HepG2 (cell line): ENCODE data around the gene B4GALT7. TPM values are rescaled to one million over a fixed set of nuclear protein-coding genes. Genes with fewer than 3 reads are reported as not detected.
A peak's percentile ranks its signal among the peaks of the same experiment; 100 is the strongest.

Experiments
- ATAC-seq: fragments of 200-7000 bp; cut with Tn5 transposase; 3 replicates; pipeline ENCODE4 v1.9.1; 2020; ENCODE audit warnings: mild to moderate bottlenecking, moderate library complexity
- BruUV-seq: library from RNA; stranded (reverse); fragments of 400-500 nt; replicated peaks from 2 replicates; lab custom pipeline; 2021; lab: Mats Ljungman, UMichigan
- CTCF ChIA-PET: fragments of 300-600 bp; formaldehyde crosslinking; extraction: SDS; loops from one replicate; lab custom pipeline; 2021; ENCODE audit warnings: low total read pairs, inconsistent platforms, low intra/inter-chr PET ratio; lab: Yijun Ruan, JAX
- POLR2A ChIA-PET: fragments of 350-600 bp; sonication (Branson Sonifier 250); formaldehyde crosslinking; loops from one replicate; lab custom pipeline; 2020; ENCODE audit warnings: antibody characterized with exemption, inconsistent platforms; lab: Yijun Ruan, JAX
- DNase-seq: peaks from one replicate; pipeline ENCODE4 v3.0.0-alpha.2; 2015; ENCODE audit warnings: low spot score
- FAIRE-seq: peaks from 3 replicates; lab custom pipeline; 2011; peaks lifted over from hg19 to GRCh38; lab: Jason Lieb, UNC
- H2AFZ ChIP-seq: one replicate; pipeline ENCODE4 v1.6.1; 2011; ENCODE audit warnings: low read length, inconsistent platforms
- H3K27ac ChIP-seq: fragments of 300-600 bp; 3 replicates; pipeline ENCODE4 v1.8.0; 2011; ENCODE audit warnings: mixed run types, mild to moderate bottlenecking, mixed read lengths, low read length, inconsistent platforms; ENCODE audit not compliant: insufficient read depth; ENCODE audit errors: extremely low read length
- H3K27me3 ChIP-seq, 2 experiments: fragments of 200-600 bp in 1 of 2; 2 replicates in 1 of 2; 3 replicates in 1 of 2; pipeline versions ENCODE4 v1.6.0 to v1.8.0; 2011; ENCODE audit warnings: low read length in 2 of 2, mild to moderate bottlenecking in 2 of 2, moderate library complexity in 2 of 2, inconsistent platforms in 1 of 2; ENCODE audit not compliant: insufficient read depth in 2 of 2, control insufficient read depth in 1 of 2
- H3K36me3 ChIP-seq, 2 experiments: fragments of 200-600 bp in 1 of 2; replicated peaks in 1 of 2; 2 replicates in 1 of 2; 3 replicates in 1 of 2; pipeline versions ENCODE4 v1.5.1 to v1.8.0; 2011; ENCODE audit warnings: low read length in 2 of 2, inconsistent platforms in 1 of 2; ENCODE audit not compliant: insufficient read depth in 2 of 2, control insufficient read depth in 1 of 2
- H3K4me1 ChIP-seq: 2 replicates; pipeline ENCODE4 v1.5.1; 2012; ENCODE audit warnings: low read length, inconsistent platforms; ENCODE audit not compliant: insufficient read depth
- H3K4me2 ChIP-seq: 2 replicates; pipeline ENCODE4 v1.6.0; 2011; ENCODE audit warnings: low read depth, low read length, inconsistent platforms
- H3K4me3 ChIP-seq, 3 experiments: fragments of 200-600 bp in 1 of 3; sonication (generic), shearing (Covaris generic) in 1 of 3; replicated peaks in 1 of 3; 2 replicates each; pipeline ENCODE4 v1.5.1; 2011 to 2016; ENCODE audit warnings: low read length in 3 of 3, inconsistent platforms in 2 of 3, low read depth in 2 of 3, mild to moderate bottlenecking in 2 of 3, control low read depth in 1 of 3, mixed read lengths in 1 of 3; ENCODE audit not compliant: insufficient read depth in 1 of 3
- H3K79me2 ChIP-seq: one replicate; pipeline ENCODE4 v1.6.1; 2011; ENCODE audit warnings: low read length, inconsistent platforms; ENCODE audit not compliant: insufficient read depth
- H3K9ac ChIP-seq: 2 replicates; pipeline ENCODE4 v1.6.0; 2011; ENCODE audit warnings: mild to moderate bottlenecking, low read depth, low read length, inconsistent platforms; ENCODE audit not compliant: insufficient read depth
- H3K9me3 ChIP-seq: 2 replicates; pipeline ENCODE4 v1.5.1; 2012; ENCODE audit warnings: mild to moderate bottlenecking, low read length
- H4K20me1 ChIP-seq: 2 replicates; pipeline ENCODE4 v1.6.0; 2011; ENCODE audit warnings: inconsistent platforms, mild to moderate bottlenecking, low read length, moderate library complexity; ENCODE audit not compliant: insufficient read depth
- AKAP8 ChIP-seq: sonication (generic); formaldehyde crosslinking; IDR thresholded peaks from 2 replicates; pipeline ENCODE4 v1.5.1; 2020; ENCODE audit warnings: mild to moderate bottlenecking, missing genetic modification reagents
- ATF7-NPFF ChIP-seq: sonication (generic); formaldehyde crosslinking; IDR thresholded peaks from 2 replicates; pipeline ENCODE4 v1.8.1; 2023; ENCODE audit warnings: mild to moderate bottlenecking, low read depth, missing genetic modification reagents, moderate library complexity
- BRF2 ChIP-seq: sonication (generic); formaldehyde crosslinking; IDR thresholded peaks from 2 replicates; pipeline ENCODE4 v1.8.1; 2022; ENCODE audit warnings: mild to moderate bottlenecking, missing genetic modification reagents
- ELF3 ChIP-seq: IDR thresholded peaks from 2 replicates; pipeline ENCODE4 v1.6.1; 2016; ENCODE audit warnings: missing genetic modification reagents, missing compliant biosample characterization
- FOXJ3 ChIP-seq: sonication (generic); formaldehyde crosslinking; IDR thresholded peaks from 2 replicates; pipeline ENCODE4 v1.4.0; 2020; ENCODE audit warnings: missing genetic modification reagents, mild to moderate bottlenecking, borderline replicate concordance
- MAFK ChIP-seq, 2 experiments: IDR thresholded peaks in 1 of 2; conservative IDR thresholded peaks in 1 of 2; 2 replicates each; pipeline ENCODE4 v1.6.1; 2011; ENCODE audit warnings: improper control_type of control experiment in 2 of 2, low read length in 2 of 2
- NCOA2 ChIP-seq: sonication (generic); formaldehyde crosslinking; IDR thresholded peaks from 2 replicates; pipeline ENCODE4 v1.8.0; 2022; ENCODE audit warnings: inconsistent platforms
- PAWR ChIP-seq: sonication (generic); formaldehyde crosslinking; IDR thresholded peaks from 2 replicates; pipeline ENCODE4 v1.4.0; 2020; ENCODE audit warnings: missing genetic modification reagents, mild to moderate bottlenecking, borderline replicate concordance
- SNRNP70 ChIP-seq: fragments of 200-400 bp; formaldehyde crosslinking; IDR thresholded peaks from 2 replicates; pipeline ENCODE4 v1.6.1; 2017; ENCODE audit warnings: mild to moderate bottlenecking, low read depth, low read length, moderate library complexity
- SOX13 ChIP-seq, 3 experiments: fragments of 450-650 bp in 1 of 3; sonication (generic) in 1 of 3; formaldehyde crosslinking in 1 of 3; IDR thresholded peaks in 2 of 3; conservative IDR thresholded peaks in 1 of 3; 2 replicates each; pipeline versions ENCODE4 v1.5.0 to v1.6.1; 2016 to 2020; ENCODE audit warnings: antibody characterized with exemption in 1 of 3, mild to moderate bottlenecking in 1 of 3, missing compliant biosample characterization in 1 of 3, missing genetic modification reagents in 1 of 3, moderate library complexity in 1 of 3
- TAF15 ChIP-seq: fragments of 200-400 bp; formaldehyde crosslinking; IDR thresholded peaks from one replicate; pipeline ENCODE4 v1.6.1; 2018; ENCODE audit warnings: mild to moderate bottlenecking, low read depth, low read length; ENCODE audit not compliant: poor library complexity, severe bottlenecking
- WIZ ChIP-seq: sonication (generic); formaldehyde crosslinking; IDR thresholded peaks from 2 replicates; pipeline ENCODE4 v1.5.1; 2020; ENCODE audit warnings: mild to moderate bottlenecking, missing genetic modification reagents
- YY1 ChIP-seq: IDR thresholded peaks from 2 replicates; pipeline ENCODE4 v1.6.1; 2011; ENCODE audit warnings: low read length, low read depth, moderate library complexity, mild to moderate bottlenecking; ENCODE audit not compliant: insufficient read depth, insufficient replicate concordance
- ZNF18 ChIP-seq: sonication (generic); formaldehyde crosslinking; IDR thresholded peaks from 2 replicates; pipeline ENCODE4 v1.8.0; 2022; ENCODE audit warnings: mild to moderate bottlenecking, missing genetic modification reagents; ENCODE audit not compliant: insufficient replicate concordance
- ZNF296 ChIP-seq: sonication (generic); formaldehyde crosslinking; conservative IDR thresholded peaks from 2 replicates; pipeline ENCODE4 v1.5.0; 2020; ENCODE audit warnings: mild to moderate bottlenecking, missing genetic modification reagents
- ZNF614 ChIP-seq: IDR thresholded peaks from 2 replicates; pipeline ENCODE4 v1.6.1; 2018; ENCODE audit warnings: missing biosample characterization, missing genetic modification reagents, inconsistent platforms, borderline replicate concordance
- ZNF816 ChIP-seq: sonication (generic); formaldehyde crosslinking; IDR thresholded peaks from 2 replicates; pipeline ENCODE4 v1.8.0; 2022; ENCODE audit warnings: missing genetic modification reagents, mild to moderate bottlenecking, borderline replicate concordance
- WGBS: methylation state at CpG from one replicate; pipeline ENCODE4 v1.1.6; 2017; ENCODE audit warnings: low lambda C conversion rate; 5-methylcytosine and 5-hydroxymethylcytosine counted together
- in situ Hi-C: cut with HindIII; loops from 2 replicates; pipeline ENCODE4 v1.10.0; 2017; ENCODE audit warnings: low pct_unique_long_range_greater_than_20kb; ENCODE audit not compliant: extremely low pct_ligation_motif_present
- intact Hi-C: fragments of 100-400 bp; cut with micrococcal nuclease; formaldehyde crosslinking; loops from one replicate; pipeline ENCODE4 v1.10.0; 2022; ENCODE audit not compliant: unreplicated experiment
- polyA plus RNA-seq, 8 experiments: library from polyadenylated mRNA; depleted of rRNA in 3 of 8; stranded (reverse) in 7 of 8; unstranded in 1 of 8; fragments of >200 nt; fragmentation: Illumina TruSeq in 4 of 8; extraction: Trizol in 4 of 8; gene quantifications; 2 replicates each; pipeline versions ENCODE4 v1.2.1 to v1.2.3, GENCODE V29; 2011 to 2016; ENCODE audit warnings: low read depth in 4 of 8, missing spikeins in 1 of 8, mixed read lengths in 1 of 8; ENCODE audit not compliant: insufficient read depth in 1 of 8
- total RNA-seq, 5 experiments: library from RNA; depleted of rRNA; stranded (reverse); fragments of >200 nt; fragmentation: Illumina TruSeq; extraction: Trizol; gene quantifications; 2 replicates each; pipeline ENCODE4 v1.2.3, GENCODE V29; 2016; ENCODE audit warnings: low read depth in 1 of 5

Gene B4GALT7
- total and polyA plus RNA-seq, 2 of the 13 experiments (the other 11 are each of a cell fraction or from before 2014, with no cell fraction given), result 16.4 to 20.5 TPM

GRCh38 chr5:177607452-177608192, 7.7 kb downstream of the B4GALT7 start:
- CTCF ChIA-PET, result interaction anchor here (0.5 to 0.8 kb wide), 2 partner anchors 46 to 626 kb away, joined by 3 read pairs; no protein-coding TSS in a partner anchor
- ATAC-seq (peak; percentile 94), DNase-seq (peak; percentile 58), FAIRE-seq (peak; percentile 80)
- Histone ChIP-seq H3K9me3 (no peaks in the 10 kb centered on the region), H2AFZ (no peak overlapping the region), H3K4me3 (no peak overlapping the region), H3K79me2 (no peaks in the 10 kb centered on the region), H3K36me3 (no peaks in the 10 kb centered on the region; a peak in 2 of 5 replicates), H3K9ac (no peak overlapping the region; the same call in 1 of the 2 replicates), H4K20me1 (no peaks in the 10 kb centered on the region), H3K4me2 (no peak overlapping the region), H3K27me3 (no peaks in the 10 kb centered on the region), H3K27ac (no peak overlapping the region), H3K4me1 (peaks cover 9% of the 10 kb centered on the region)
- in situ Hi-C loops (loop anchor here (25.0 kb wide), 1 partner anchor 455 kb away; no protein-coding TSS in a partner anchor), intact Hi-C loops (loop anchor here (2.0 kb wide), 1 partner anchor 35 kb away; no protein-coding TSS in a partner anchor)
- POLR2A ChIA-PET, result interaction anchor here (1.2 kb wide), 1 partner anchor 15 kb away, joined by 5 read pairs; the partner anchor contains the start of gene TMED9
- BruUV-seq, result no TSS peak
- whole genome bisulfite sequencing, result 18% methylated on average over 5 of the region's 15 CpGs
- TF ChIP-seq ZNF18 (CRISPR knock-in tag) (no peak), PAWR (CRISPR knock-in tag) (no peak), ZNF816 (CRISPR knock-in tag) (no peak), BRF2 (no peak), SOX13 (IDR thresholded peaks at IDR 0.05) (no peak), SOX13 (CRISPR knock-in tag; conservative IDR thresholded peaks at IDR 0.05 in 1 of 2, IDR thresholded peaks at IDR 0.05 in 1 of 2) (peak in 1 of 2 experiments; percentile 24; a peak in 1 of 4 replicates), AKAP8 (CRISPR knock-in tag) (no peak), YY1 (peak; percentile 39), WIZ (CRISPR knock-in tag) (no peak), ELF3 (0 out of 2 replicates have a peak, but pooled peaks have one; percentile 23), FOXJ3 (CRISPR knock-in tag) (no peak), ZNF614 (CRISPR knock-in tag) (peak; percentile 62; the same call in 1 of the 2 replicates), TAF15 (no peak), MAFK (conservative IDR thresholded peaks at IDR 0.05 in 1 of 2, IDR thresholded peaks at IDR 0.05 in 1 of 2; ENCODE audit: low read length in 2 of 2) (no peak), ZNF296 (CRISPR knock-in tag) (no peak), SNRNP70 (no peak), ATF7-NPFF (CRISPR knock-in tag) (no peak), NCOA2 (CRISPR knock-in tag) (no peak)
